ENCODE results near the gene YARS1.

DNA sequence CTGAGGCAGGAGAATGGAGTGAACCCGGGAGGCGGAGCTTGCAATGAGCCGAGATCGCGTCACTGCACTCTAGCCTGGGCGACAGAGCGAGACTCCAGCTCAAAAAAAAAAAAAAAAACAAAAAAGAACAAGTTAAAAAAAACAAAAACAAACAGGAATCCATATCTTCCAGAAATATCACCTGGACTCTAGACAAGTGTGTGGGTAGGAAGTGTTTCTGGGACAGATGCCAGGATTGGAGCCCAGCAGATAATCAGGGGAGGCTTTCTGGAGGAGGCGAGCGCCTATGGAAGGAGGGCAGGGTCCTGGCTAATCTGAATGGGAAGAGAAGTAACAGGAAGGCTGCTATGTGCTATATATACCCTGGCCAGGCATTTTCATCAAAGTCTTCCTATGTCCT lies 71.0 kb downstream of the YARS1 start:
- TF ChIP-seq POLR2A (IDR thresholded peaks at IDR 0.05; ENCODE audit: low read length) (no peak), GATA1 (IDR thresholded peaks at IDR 0.05; ENCODE audit: low read depth, low read length) (no peak)
